Adrenal gland (tissue), 12 donors: ENCODE data around the gene HEPACAM. TPM values are rescaled to one million over a fixed set of nuclear protein-coding genes. Genes with fewer than 3 reads are reported as not detected.

Experiments used
- DNase-seq, 7 donors: peaks; one replicate each; pipeline ENCODE4 v3.0.0-alpha.2; 2019 to 2020
- H3K27ac ChIP-seq, 5 donors: fragments of 200-600 bp; sonication (generic) in 4 of 5; 1 replicate in 3 of 5; 2 replicates in 2 of 5; pipeline versions ENCODE4 v1.5.1 to v1.8.0; 2016 to 2020; ENCODE audit warnings: mild to moderate bottlenecking in 1 of 5
- H3K27me3 ChIP-seq: fragments of 200-600 bp; 2 replicates; pipeline ENCODE4 v1.8.0; 2021
- H3K36me3 ChIP-seq, 2 donors: fragments of 200-600 bp; replicated peaks in 1 of 2; 1 replicate in 1 of 2; 2 replicates in 1 of 2; pipeline versions ENCODE4 v1.5.1 to v1.8.0; 2018 to 2022
- H3K4me1 ChIP-seq, 2 donors: fragments of 200-600 bp; replicated peaks in 1 of 2; 1 replicate in 1 of 2; 2 replicates in 1 of 2; pipeline versions ENCODE4 v1.5.1 to v1.8.0; 2018 to 2021
- H3K4me3 ChIP-seq, 4 donors: fragments of 200-600 bp; sonication (generic) in 3 of 4; one replicate each; pipeline ENCODE4 v1.5.1; 2016 to 2018
- H3K9me3 ChIP-seq, 3 donors: fragments of 200-600 bp; sonication (generic) in 1 of 3; replicated peaks in 1 of 3; 1 replicate in 2 of 3; 2 replicates in 1 of 3; pipeline versions ENCODE4 v1.5.1 to v1.8.0; 2016 to 2021
- CTCF ChIP-seq, 6 experiments: fragments of 450-650 bp in 4 of 6; fragments of 200-600 bp in 2 of 6; sonication (generic) in 1 of 6; IDR thresholded peaks; 1 replicate in 5 of 6; 2 replicates in 1 of 6; pipeline versions ENCODE4 v1.5.1 to v1.8.0; 2016 to 2021; ENCODE audit warnings: antibody characterized with exemption in 6 of 6, mild to moderate bottlenecking in 2 of 6, moderate library complexity in 1 of 6
- POLR2A ChIP-seq, 2 donors: fragments of 450-650 bp; IDR thresholded peaks; one replicate each; pipeline ENCODE4 v1.6.1; 2017; ENCODE audit warnings: antibody characterized with exemption in 2 of 2, mild to moderate bottlenecking in 2 of 2, moderate library complexity in 1 of 2
- WGBS, 4 donors: extraction: QIAGEN DNeasy Blood & Tissue Kit in 2 of 4; methylation state at CpG; one replicate each; pipeline versions ENCODE4 v1.1.5 to v1.1.7; 2013 to 2017; 5-methylcytosine and 5-hydroxymethylcytosine counted together
- intact Hi-C, 2 donors: fragments of 100-400 bp; cut with DNase I; formaldehyde crosslinking; loops; one replicate each; pipeline versions ENCODE4 v1.14.1 to v1.15.0; 2022 to 2023
- polyA plus RNA-seq, 3 donors: library from polyadenylated mRNA; stranded (reverse); fragments of 200-250 nt in 2 of 3; fragments of 350-450 nt in 1 of 3; fragmentation: Illumina TruSeq in 1 of 3; extraction: RNeasy Lipid Tissue Mini Kit (QIAGEN cat#74804) in 1 of 3; gene quantifications; one replicate each; pipeline ENCODE4 v1.2.3, GENCODE V29; 2013 to 2014
- total RNA-seq, 9 donors: library from RNA; depleted of rRNA in 4 of 9; stranded (reverse); fragments of >200 nt in 4 of 9; fragments of 120-200 nt in 1 of 9; fragmentation: NEBNext Ultra II Directional in 1 of 9; extraction: Animal tissue kit (Norgen Biotek cat#: 25700) in 1 of 9; gene quantifications; one replicate each; pipeline versions ENCODE4 v1.1.0 to v1.2.4, GENCODE V29; 2013 to 2023
- donor health status: healthy with polysubstance abuse.
- donor health status: Bipolar disorder and iron deficiency.
- donor health status: DM: yes; HTN: yes; CAD: no.
- donor health status: DM: no; HTN: no; CAD: no.
- donor health status: DM: no; HTN: no; CAD: no.
- donor health status: DM: yes; HTN: yes; CAD: no.

The HEPACAM gene
- total and polyA plus RNA-seq, 12 donors = 0.06 to 2.3 (median 0.24) TPM; not detected in 3

- Histone ChIP-seq H3K9me3 (no peaks in the 10 kb centered on the region), H3K36me3 (no peaks in the 10 kb centered on the region), H3K4me1 (peaks cover 0 to 16% of the 10 kb centered on the region in 2 donors), H3K4me3 (no peak overlapping the region), H3K27me3 (no peaks in the 10 kb centered on the region), H3K27ac (peak overlapping the region in 4 of 5 donors; percentile 3 to 83 (median 39))
- no peak for TF ChIP-seq CTCF (IDR thresholded peaks at IDR 0.05)
- no peak for TF ChIP-seq POLR2A (IDR thresholded peaks at IDR 0.05)
- WGBS, 4 donors = 52 to 64% (median 61%) methylated on average over 10 to 11 of the region's 11 CpGs
- DNase-seq = peak in 5 of 7 donors; percentile 14 to 80 (median 75)
- intact Hi-C loops = no loop called here
Observed at GRCh38 chr11:124882339-124883071, 53.3 kb downstream of the HEPACAM start.

GRCh38 chr11:124880958-124881357 lies 54.9 kb downstream of the HEPACAM start:
- intact Hi-C loops = no loop called here
- Histone ChIP-seq H3K4me1 (peaks cover 9 to 17% of the 10 kb centered on the region in 2 donors), H3K36me3 (no peaks in the 10 kb centered on the region), H3K4me3 (no peak overlapping the region), H3K27ac (peak overlapping the region in 1 of 5 donors; percentile 0), H3K9me3 (no peaks in the 10 kb centered on the region), H3K27me3 (no peaks in the 10 kb centered on the region)
- peak in 1 of 7 donors; percentile 29 for DNase-seq
- whole genome bisulfite sequencing, 4 donors = 74 to 84% (median 77%) methylated on average over 3 of the region's 3 CpGs
- TF ChIP-seq CTCF (IDR thresholded peaks at IDR 0.05) (no peak), POLR2A (IDR thresholded peaks at IDR 0.05) (no peak)

- Histone ChIP-seq H3K27me3 (no peaks in the 10 kb centered on the region), H3K36me3 (no peaks in the 10 kb centered on the region), H3K4me1 (peaks cover 14 to 20% of the 10 kb centered on the region in 2 donors), H3K4me3 (no peak overlapping the region), H3K27ac (peak overlapping the region in 1 of 5 donors; percentile 32), H3K9me3 (no peaks in the 10 kb centered on the region)
- peak in 3 of 7 donors; percentile 16 to 39 (median 20) for DNase-seq
- 71 to 88% (median 76%) methylated on average over 7 to 10 of the region's 10 CpGs for WGBS, 4 donors
- TF ChIP-seq POLR2A (IDR thresholded peaks at IDR 0.05) (no peak), CTCF (IDR thresholded peaks at IDR 0.05) (no peak)
- intact Hi-C loops = no loop called here
Observed at GRCh38 chr11:124880290-124880611, 55.6 kb downstream of the HEPACAM start.

GRCh38 chr11:124879493-124880289 lies 56.2 kb downstream of the HEPACAM start:
- Histone ChIP-seq H3K4me1 (peaks cover 14 to 18% of the 10 kb centered on the region in 2 donors), H3K27ac (peak overlapping the region in 1 of 5 donors; percentile 32), H3K9me3 (no peaks in the 10 kb centered on the region), H3K27me3 (peaks cover 3% of the 10 kb centered on the region), H3K4me3 (no peak overlapping the region), H3K36me3 (no peaks in the 10 kb centered on the region)
- 76 to 87% (median 82%) methylated on average over 7 to 16 of the region's 16 CpGs for WGBS, 4 donors
- TF ChIP-seq CTCF (IDR thresholded peaks at IDR 0.05) = no peak
- no peak for TF ChIP-seq POLR2A (IDR thresholded peaks at IDR 0.05)
- peak in 2 of 7 donors; percentile 20 to 49 for DNase-seq
- intact Hi-C loops = no loop called here
